Skin of body (tissue), 2 donors: Measurements from ENCODE around the gene SLC4A2. TPM values are rescaled to one million over a fixed set of nuclear protein-coding genes. Genes with fewer than 3 reads are reported as not detected.

ENCODE experiments used
- DNase-seq: peaks from one replicate; lab custom pipeline; 2025; lab: John Stamatoyannopoulos, UW
- total RNA-seq: library from RNA; depleted of rRNA; stranded (reverse); fragments of >200 nt; gene quantifications from one replicate; pipeline ENCODE4 v1.2.3, GENCODE V29; 2014

SLC4A2 gene
- total RNA-seq, 1 donor from 2014 or later, result 28.2 TPM

DNA sequence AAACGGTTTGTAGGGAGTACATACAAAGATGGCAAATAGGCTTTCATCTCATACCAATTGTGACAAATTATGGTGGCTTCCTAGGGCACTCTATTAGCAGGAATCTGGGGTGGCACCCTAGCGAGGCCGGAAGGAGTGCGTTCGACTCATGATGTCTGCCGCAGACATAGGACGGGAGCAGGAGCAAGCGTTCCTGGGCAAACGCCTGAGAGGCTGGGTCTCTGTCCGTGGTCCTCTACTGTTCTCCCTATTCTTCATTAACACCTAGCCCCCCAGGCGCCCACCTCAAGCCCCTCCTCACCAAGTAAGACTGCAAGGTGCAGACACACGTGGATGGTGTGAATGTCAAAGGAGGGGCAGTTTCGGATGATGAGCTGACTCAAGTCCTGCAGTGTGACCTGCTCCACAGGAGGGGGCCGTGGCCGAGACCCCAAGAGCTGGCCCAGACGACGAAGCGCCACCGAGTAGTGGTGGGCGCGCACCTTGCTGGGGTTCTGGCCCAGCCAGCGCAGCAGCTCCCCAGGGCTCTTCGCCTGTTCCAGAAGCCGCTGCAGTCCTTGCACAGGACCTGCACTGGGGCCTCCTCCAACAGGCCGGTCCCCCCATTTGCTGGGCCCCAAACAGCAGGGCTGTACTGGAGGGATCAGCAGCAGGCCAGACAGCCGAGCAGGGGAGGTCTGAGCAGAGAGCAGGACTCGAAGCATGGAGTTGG lies 20.0 kb downstream of the SLC4A2 start:
- no peak for DNase-seq

DNA sequence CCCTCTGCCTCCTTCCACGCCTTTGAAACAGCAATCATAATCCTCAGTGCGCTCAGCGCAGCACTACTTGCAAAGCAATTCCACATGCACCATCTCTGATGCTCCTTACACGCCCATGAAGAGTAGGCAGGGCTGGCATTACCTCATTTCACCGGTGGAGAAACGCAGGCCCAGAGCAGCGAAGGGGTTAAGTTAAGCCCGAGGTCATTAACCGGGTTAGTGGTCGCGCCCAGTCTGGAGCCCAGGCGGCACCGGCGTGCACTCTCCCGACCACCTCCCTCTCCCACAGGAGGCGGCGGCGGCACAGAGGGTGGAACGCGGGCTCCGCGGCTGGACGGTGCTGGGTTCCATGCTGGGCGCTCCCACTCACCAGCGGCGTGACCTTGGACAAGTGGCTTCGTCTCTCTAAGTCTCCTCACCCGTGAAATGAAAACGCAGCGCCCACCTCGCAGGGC lies 20.7 kb downstream of the SLC4A2 start:
- peak; percentile 28 for DNase-seq

DNA sequence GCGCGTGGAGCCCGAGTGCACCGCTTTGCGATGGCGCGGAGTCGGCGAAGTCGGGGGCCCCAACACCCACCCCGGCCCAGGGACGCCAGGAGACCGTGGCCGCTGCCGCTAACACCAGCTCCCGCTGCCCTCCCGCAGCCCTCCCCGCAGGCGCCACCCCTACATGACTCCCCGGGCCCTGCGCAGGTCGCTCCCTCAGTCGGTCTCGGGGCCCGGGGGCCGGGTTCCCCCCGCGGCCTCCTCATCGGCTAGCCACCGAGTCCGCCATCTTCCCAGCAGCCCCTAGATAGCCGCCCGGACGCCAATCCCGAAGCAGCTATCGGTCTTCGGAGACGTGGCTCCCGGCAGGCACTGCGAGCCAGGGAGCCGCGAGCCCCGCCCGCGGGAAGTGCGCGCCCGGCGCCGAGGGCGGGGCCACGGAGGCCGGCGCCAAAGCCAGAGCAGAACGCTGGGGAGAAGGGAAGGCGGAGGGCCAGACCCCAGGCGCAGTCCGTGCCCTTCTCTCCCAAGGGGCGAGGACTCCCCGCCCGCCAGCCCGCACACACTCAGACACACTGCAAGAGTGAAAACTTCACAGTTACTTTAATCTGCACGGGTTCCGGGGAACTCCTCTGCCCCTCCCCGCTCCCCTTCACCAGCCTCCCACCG lies 21.3 kb downstream of the SLC4A2 start, which contains the start of gene FASTK:
TSS of gene FASTK (minus strand) at position 288 of the 648 bp plus-strand sequence. CDS start at position 245, 43 bp downstream.
- DNase-seq, result peak; percentile 89

DNA sequence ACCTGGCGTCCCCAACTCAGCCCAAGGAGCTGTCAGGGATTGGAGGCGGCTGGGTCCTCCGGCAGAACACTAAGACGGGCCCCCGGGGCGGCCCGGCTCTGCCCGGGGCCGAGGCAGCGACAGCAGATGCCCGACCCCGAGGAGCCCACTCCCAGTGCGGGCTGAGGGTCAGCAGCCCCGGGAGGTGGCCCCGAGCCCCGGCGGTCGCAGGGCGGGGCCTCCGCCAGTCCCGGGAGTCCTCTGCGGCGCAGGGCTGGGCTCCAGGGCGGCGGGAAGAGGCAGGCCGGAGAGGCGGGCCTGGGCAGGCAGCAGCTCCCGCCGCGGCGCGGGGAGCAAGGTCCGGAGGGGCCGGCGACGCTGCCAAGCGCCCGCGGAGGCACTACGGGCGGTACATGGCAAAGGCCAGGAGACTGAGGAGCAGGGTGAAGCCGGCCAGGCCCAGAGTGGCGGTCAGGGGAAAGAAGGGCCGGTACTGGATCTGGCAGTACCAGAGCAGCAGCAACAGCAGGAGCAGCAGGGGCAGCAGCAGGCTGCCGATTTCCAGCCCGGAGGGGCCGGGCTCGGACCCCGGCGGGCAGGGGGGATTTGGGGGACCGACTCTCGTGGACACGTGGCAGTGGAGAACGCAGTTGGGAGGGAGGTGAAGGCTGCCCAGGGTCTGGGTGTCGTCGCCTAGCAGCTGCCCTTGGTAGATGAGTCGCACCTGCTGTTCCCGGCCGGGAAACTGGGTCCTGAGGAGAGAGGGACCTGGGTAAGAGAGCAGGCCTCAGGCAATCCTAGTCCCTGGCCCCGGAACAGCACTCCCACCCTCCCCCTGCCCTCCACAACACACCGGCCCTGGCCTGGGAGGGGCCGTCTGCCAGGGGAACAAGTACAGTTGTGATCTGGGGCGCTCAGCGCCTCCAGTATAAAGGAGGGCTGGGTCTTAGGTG lies 22.0 kb downstream of the SLC4A2 start:
- DNase-seq, result no peak

DNA sequence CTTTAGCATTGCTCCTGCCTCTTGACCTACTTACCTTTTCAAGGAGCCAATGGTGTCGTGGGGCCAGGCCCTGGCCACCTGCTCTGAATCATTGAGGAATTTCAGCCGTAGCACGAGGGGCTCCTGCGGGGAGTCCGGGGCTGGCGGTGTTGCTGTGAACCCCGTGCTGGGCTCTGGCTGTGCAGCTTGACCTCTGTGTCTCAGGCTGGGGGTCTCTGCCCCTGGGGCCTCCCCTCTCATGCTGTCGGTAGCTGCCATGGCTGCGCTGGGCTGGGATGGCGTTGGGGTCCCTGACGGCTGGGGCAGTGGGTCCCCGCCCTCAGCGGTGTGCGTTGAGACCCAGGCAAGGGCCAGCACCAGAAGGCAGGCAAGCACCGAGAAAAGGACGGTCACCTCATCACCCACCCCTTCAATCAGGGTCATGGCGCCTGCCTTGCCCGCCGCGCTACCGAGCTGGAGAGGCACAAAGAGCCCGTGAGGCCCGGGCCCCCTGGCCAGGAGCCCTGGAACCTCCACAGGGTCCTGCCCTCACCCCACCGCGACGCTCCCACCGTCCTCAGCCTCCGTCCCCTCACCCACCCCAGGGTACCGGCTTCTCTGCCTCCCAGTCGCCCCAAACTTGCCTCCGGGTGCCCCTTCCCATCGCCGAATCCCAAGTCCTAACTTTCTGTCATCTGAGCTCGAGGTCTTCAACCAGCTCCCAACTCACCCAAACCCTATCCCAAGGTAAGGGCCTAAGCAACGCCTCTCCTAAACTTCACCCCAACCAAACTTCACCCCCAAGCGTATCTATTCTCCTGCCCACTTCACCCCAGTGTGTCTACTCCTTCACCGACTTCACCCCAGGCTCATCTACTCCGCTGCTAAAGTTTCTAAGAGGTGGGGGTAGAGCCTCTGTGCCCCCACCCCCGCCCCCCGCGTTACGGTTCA lies 23.0 kb downstream of the SLC4A2 start:
- DNase-seq, result no peak

DNA sequence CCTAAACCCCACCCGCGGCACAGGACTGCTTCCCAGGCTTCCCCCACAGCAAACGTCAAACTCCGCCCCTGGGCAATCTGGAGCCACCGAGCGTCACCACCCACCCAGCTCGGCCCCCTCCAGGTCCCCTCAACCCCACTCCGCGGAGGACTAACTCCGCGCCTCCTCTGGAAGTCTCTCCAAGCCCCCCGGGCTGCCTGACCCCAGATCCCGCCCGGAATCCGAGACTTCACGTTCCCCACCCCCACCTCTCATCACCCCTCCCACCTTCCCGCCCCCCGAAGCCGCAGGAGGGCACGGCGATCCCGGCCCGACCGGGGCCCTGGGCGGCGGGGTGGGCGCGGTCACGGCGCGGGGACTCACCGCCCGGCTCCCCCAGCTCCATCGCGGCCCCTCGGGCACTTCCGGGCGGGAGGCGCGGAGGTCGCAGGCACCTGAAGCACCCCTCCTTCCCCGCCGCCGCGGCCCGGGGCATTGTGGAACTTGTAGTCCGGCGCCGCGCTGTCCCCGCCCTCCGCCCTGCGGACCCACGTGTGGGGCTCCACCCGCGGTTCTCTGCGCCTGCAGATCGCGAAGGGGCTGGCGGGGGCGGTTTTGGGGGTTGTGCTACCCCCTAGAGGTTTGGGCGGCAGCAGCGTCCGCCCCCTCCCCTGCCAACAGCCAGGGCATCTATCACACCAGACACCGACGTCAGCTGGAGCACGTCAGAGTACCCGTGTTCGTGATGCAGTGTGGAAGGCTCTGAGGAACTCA lies 23.9 kb downstream of the SLC4A2 start, which contains the start of gene TMUB1:
TSS of gene TMUB1 (minus strand) at position 423 of the 753 bp plus-strand sequence. CDS start 930 bp downstream, outside the sequence.
- DNase-seq, result peak; percentile 15

DNA sequence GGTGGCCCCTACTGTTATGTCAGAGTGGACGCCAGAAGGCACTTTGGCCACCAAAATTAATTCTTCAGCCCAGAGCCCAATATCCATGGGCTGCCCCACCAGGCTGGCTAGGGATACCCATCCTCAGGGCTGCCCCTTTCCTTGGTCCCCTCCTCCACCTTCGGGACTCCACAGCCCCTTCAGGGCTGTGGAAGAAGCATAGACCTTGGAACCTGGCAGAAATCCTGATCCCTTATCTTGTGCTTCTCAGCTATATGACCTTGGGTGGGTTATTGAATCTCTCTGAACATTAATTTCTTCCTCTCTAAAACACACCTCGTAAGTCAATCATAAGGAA lies 24.4 kb downstream of the SLC4A2 start:
- DNase-seq, result no peak

DNA sequence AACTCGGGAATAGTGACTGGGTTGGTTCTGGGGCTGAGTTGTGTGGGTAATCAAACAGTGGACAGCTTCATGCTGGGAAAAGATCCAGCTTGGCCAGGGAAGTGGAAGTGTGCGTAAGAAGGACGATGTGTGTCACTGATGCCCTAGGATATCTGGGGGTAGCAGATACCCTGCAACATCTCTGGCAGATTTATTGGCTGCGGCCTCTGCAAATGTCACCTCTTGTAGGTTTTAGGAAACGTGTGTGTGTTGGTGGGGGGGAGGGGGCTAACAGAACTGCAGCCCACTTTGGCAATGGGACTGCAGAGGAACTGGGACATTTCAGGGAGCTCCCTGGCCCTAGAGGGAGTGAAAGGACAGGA lies 25.9 kb downstream of the SLC4A2 start:
- DNase-seq, result no peak

DNA sequence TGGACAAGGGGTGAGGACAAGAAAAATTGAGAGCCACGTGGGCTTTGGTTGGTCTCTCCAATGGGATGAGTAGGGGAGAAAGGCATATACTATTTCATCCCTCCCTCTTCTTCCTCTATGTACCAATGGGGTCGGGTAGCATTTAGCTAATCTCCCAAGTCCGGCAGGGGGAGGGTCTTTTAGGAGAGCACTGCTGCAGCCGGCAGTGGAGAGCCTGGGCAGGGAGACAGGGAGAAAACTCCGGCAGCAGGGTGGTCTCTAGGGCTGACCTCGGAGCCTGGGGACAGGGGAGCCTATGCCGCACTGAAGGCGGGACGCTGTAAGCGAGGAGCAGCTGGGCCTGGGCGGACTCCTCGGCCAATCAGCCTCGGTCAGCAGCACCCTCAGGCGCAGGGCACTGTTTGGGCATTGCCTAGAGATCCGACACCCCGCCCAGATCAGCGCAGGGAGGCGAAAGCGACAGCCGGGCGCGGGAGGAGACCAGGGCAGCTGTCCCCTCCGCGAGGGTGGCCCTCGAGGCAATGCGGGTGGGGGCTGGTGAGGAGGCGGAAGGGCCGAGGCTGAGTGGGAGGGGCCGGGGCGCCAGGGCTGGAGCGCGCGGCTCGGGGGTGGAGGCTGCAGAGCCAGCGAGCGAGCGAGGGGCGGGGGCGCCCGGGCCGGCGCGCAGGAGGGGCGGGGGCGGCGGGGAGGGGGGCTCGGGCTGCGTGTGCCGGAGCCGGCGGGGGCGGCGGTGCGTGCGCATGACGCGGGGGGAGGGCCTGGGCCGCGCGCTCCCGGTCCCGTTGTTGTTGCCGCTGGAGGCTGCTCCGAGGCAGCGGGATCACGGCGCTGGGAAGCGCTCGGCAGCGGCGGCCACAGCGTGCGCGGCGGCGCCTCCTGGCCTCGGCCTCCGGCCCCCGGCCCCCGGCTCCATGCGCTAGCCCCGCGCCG lies 26.6 kb downstream of the SLC4A2 start, which contains the start of gene AGAP3:
TSS of gene AGAP3 (plus strand) at position 785 of the 930 bp plus-strand sequence. CDS start 267 bp downstream, outside the sequence.
- peak; percentile 92 for DNase-seq

DNA sequence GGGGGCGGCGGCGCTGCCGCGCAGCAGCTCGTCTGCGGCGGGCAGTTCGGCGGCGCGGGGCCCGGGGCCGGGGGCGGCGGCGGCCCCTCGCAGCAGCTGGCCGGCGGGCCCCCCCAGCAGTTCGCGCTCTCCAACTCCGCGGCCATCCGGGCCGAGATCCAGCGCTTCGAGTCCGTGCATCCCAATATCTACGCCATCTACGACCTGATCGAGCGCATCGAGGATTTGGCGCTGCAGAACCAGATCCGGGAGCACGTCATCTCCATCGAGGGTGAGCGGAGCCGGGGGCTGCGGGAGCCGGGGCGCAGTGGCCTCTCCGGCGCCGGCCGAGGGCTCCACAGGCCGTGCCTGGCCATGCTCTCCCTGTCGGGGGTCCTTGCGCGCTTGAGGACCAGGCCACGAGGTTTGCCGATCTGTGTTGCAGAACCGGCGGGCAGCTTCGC lies 27.4 kb downstream of the SLC4A2 start:
- no peak for DNase-seq

DNA sequence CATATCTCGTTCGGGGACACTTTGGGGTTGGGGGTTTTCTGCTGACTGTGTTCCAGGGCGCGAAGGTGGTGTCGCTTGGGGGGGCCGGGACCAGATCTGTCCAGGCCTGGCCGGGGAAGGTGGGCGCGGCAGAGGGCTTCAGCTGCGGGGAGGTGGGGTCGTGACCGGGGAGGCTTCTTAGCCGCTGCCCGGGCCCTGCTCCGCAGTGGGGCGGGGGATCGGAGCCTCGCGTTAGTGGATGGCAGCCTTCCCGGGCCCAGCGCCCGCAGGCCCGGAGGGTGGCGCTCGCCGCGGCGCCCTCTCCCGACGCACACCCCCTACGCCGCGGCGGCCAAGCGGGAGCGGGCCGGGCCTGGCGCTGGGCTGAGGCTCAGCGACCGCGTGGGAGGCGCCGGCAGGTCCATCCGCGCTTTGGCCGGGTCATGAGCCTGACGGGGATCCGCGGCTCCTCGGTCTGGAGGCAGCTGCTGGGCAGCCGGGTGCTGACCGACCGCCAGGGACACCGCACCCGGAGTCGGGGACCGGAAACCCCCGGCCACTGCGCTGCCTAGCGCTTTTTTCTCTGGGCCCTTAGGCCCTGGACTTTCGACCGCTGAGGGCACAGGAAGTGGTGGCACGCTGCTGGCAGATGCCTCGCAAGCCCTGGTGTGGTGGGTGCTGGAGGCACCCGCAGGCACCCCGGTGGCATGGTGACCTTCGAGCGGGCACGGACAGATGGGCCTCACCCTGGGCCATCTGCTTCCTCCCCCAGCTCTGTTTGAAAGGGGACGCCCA lies 28.0 kb downstream of the SLC4A2 start:
- peak; percentile 10 for DNase-seq

DNA sequence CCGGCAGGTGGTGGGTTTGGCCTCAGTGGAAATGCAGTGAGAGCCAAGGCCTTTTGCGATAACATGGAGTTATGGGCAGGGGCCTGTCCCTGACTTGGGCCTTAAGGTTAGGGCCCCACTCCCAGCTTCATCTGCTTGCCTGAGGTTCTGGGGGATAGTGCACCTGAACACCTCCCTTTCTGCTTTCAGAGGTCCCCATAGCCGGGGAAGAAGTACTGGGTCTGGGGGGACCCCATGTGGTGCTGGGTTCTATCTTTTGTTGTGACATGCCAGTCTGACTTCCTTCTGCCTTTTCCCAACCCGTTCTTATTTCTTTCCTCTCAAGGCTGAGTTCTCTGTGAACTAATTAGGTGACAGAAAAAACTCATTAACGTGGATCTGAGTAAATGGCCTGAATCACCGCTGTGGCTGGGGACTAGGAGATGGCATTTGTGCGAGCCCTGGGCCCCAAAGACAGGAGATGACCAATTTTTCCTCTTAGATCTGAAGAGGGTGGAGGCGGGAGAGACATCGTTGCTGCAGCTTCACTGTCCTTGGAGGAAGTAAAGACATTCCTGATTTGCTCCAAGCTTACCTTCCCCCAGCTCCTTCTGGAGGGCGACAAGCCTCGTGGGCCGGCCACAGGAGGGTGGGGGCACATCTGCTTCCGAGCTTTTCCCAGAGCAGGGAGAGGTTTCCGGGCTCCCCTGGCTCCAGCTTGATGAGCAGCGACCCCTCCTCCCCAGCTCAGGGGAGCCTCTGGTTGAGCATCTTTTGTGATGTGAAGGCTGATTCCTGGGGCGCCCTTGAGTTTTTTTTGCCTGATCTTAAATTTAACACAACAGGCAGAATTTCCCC lies 28.8 kb downstream of the SLC4A2 start:
- DNase-seq, result no peak

DNA sequence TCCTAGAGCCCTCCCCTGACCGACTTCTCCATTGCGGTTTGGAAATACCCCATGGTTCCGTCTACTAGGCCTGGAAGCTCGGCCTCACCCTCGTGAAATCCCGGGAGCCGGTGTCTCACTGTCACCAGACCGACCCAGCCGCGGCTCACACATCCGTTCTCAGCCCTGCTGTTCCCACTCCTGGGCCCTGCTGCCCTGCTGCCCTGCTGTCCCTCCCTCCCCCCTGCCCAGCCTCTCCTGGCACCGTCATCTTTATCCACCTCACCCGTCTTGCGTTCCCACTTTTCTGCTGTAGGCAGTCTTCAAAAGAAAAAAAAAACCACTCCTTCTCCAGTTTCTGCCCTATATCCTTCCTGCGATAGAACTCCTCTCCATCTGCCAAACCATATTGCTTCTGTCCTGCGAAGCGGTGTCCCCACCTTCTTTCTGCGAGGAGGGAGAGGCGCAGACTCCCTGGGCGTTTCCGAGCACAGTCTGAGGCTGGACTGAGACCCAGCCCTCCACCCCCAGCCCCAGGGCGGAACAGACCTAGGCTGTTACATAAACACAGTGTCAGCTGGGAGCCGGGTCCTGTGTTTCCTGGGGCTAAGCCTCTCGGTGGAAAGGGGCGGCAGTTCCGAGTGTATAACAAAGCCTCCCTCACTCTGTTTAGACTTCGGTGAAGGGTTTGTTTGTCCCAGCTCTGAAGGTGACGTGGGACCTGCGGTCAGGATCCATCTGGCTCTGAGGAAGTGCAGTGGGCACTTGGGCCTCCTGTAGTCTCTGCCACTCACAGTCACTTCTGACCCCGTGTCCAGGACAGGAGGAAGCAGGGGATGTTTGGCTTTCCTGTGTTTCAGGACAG lies 29.7 kb downstream of the SLC4A2 start:
- DNase-seq, result peak; percentile 40

DNA sequence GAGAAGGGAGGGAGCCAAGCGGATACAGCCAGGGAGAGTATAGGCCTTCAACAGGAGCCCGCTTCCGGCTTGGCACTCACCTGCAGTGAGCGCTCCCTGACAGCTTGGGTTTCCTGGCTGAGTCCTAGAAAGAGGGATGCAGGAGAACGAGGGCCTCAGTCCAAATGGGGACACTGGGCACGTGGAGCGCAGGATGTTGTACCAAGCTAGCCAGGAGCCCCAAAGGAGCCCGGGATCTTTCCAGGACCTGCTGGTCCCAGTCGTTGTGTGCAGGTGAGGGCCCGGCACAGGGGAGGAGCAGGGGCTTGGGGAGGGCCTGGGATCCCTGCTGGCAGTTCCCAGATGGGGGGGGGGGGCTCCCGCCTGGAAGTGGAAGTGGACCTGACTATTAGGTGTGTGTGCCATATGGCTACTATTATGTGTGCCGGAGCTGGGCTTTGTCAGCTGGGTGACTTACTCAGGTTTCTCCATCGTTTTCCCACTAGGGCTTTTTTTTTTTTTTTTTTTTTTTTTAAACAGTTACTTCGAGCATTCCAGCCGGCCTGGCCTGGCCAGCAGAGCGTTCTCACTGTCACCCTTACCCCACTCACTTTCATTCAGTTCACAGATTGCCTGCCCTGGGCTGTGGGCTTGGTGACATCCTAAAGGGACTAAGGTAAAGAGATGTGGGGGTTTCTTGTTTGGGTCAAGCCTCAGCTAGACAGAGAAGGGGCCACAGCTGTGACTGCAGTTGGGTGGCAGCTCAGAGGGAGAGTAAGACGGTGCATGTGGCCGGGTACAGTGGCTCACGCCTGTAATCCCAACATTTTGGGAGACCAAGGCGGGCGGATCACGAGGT lies 30.7 kb downstream of the SLC4A2 start:
- no peak for DNase-seq

DNA sequence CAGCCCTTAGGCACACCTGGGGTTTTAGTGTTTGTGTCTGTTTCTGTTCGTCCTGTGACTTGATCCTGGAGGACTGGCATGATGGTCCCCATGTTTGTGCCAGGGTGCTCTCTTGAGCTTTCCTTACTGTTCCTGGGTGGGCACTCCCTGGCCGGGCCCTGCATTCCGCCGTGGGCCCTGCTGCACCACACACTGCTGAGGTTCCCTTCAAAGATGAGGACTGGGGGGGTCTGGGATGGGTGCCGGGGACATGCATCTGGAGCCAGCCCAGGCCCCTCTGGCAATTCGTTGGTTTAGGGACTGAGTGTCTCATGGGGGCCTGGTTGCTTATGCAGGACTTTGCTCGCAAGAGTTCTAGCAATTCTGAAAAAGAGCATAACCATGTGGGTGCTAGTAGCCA lies 31.6 kb downstream of the SLC4A2 start:
- DNase-seq, result no peak
